Ovary (tissue), 9 donors: ENCODE measurements around the gene USF2. TPM values are rescaled to one million over a fixed set of nuclear protein-coding genes. Genes with fewer than 3 reads are reported as not detected.
A peak's percentile ranks its signal among the peaks of the same experiment; 100 is the strongest.

Source experiments
- DNase-seq, 5 donors: peaks; one replicate each; pipeline ENCODE4 v3.0.0-alpha.2; 2019 to 2020
- H3K27ac ChIP-seq, 2 donors: fragments of 200-600 bp; one replicate each; pipeline versions ENCODE4 v1.5.1 to v1.8.0; 2019 to 2022
- H3K27me3 ChIP-seq: fragments of 200-600 bp; one replicate; pipeline ENCODE4 v1.8.0; 2022
- H3K36me3 ChIP-seq: fragments of 200-600 bp; sonication (generic); one replicate; pipeline ENCODE4 v1.5.1; 2019
- H3K4me1 ChIP-seq: one replicate; pipeline ENCODE4 v1.8.1; 2013; ENCODE audit warnings: mild to moderate bottlenecking, moderate library complexity; ENCODE audit not compliant: insufficient read depth
- H3K4me3 ChIP-seq: fragments of 200-600 bp; sonication (generic); one replicate; pipeline ENCODE4 v1.5.1; 2017
- H3K9me3 ChIP-seq, 2 donors: fragments of 200-600 bp in 1 of 2; sonication (generic) in 1 of 2; one replicate each; pipeline versions ENCODE4 v1.5.1 to v1.8.1; 2013 to 2019; ENCODE audit warnings: mild to moderate bottlenecking in 1 of 2, moderate library complexity in 1 of 2
- CTCF ChIP-seq, 3 donors: fragments of 450-650 bp in 2 of 3; fragments of 200-600 bp in 1 of 3; IDR thresholded peaks; one replicate each; pipeline versions ENCODE4 v1.5.1 to v1.8.0; 2016 to 2022; ENCODE audit warnings: antibody characterized with exemption in 3 of 3, mild to moderate bottlenecking in 1 of 3
- EP300 ChIP-seq: sonication (generic); formaldehyde crosslinking; IDR thresholded peaks from one replicate; pipeline ENCODE4 v1.6.1; 2017; ENCODE audit warnings: antibody characterized with exemption
- POLR2A ChIP-seq: fragments of 450-650 bp; IDR thresholded peaks from one replicate; pipeline ENCODE4 v1.6.1; 2017; ENCODE audit warnings: antibody characterized with exemption, mild to moderate bottlenecking, moderate library complexity
- WGBS, 3 donors: extraction: QIAGEN DNeasy Blood & Tissue Kit in 1 of 3; methylation state at CpG; one replicate each; pipeline versions ENCODE4 v1.1.5 to v1.1.7; 2013 to 2017; 5-methylcytosine and 5-hydroxymethylcytosine counted together
- intact Hi-C, 4 donors: fragments of 100-400 bp; cut with DNase I; formaldehyde crosslinking; loops; one replicate each; pipeline versions ENCODE4 v1.11.0 to v1.15.1; 2022 to 2023
- polyA plus RNA-seq, 2 donors: library from polyadenylated mRNA; stranded (reverse); fragments of 200-250 nt in 1 of 2; fragments of 350-450 nt in 1 of 2; fragmentation: Illumina TruSeq in 1 of 2; extraction: RNeasy Lipid Tissue Mini Kit (QIAGEN cat#74804) in 1 of 2; gene quantifications; one replicate each; pipeline ENCODE4 v1.2.3, GENCODE V29; 2013 to 2014
- total RNA-seq, 7 donors: library from RNA; depleted of rRNA in 2 of 7; stranded (reverse); fragments of >200 nt in 2 of 7; fragmentation: NEBNext Ultra II Directional in 3 of 7; extraction: Animal tissue kit (Norgen Biotek cat#: 25700) in 3 of 7; gene quantifications; one replicate each; pipeline versions ENCODE4 v1.1.0 to v1.2.4, GENCODE V29; 2016 to 2023
- donor health status: DM: no; HTN: no; CAD: no; lungs with moderate emphysema.
- donor health status: DM: no; HTN: no; CAD: no.
- donor health status: Bipolar disorder and iron deficiency.
- donor health status: DM: yes; HTN: yes; CAD: no.
- donor health status: DM: no; HTN: no; CAD: no.
- donor health status: DM: yes; HTN: yes; CAD: no.

The USF2 gene
- total and polyA plus RNA-seq, 9 donors = 105 to 218 (median 159) TPM

- H3K36me3 ChIP-seq = no peaks in the 10 kb centered on the region
- no peak overlapping the region for H3K4me3 ChIP-seq
- peaks cover 16% of the 10 kb centered on the region for H3K4me1 ChIP-seq
- H3K27me3 ChIP-seq = no peaks in the 10 kb centered on the region
- 48 to 57% (median 50%) methylated on average over 7 of the region's 7 CpGs for WGBS, 3 donors
- TF ChIP-seq POLR2A (no peak), CTCF (IDR thresholded peaks at IDR 0.05) (no peak), EP300 (no peak)
- no peaks in the 10 kb centered on the region for H3K9me3 ChIP-seq
- H3K27ac ChIP-seq = no peak overlapping the region
- DNase-seq = peak in 3 of 5 donors; percentile 15 to 38 (median 25)
- intact Hi-C loops = loop anchor here in 3 of 4 donors (5.0 to 10.0 kb wide), 3 partner anchors 122 to 350 kb away; partner anchors contain the start of genes FXYD7 (in 2 of the 3) and HAUS5 (in 1 of the 3)
Observed at GRCh38 chr19:35264268-35265125, 4.3 kb upstream of the USF2 start.

GRCh38 chr19:35265126-35265899, 3.4 kb upstream of the USF2 start:
- WGBS, 3 donors = 37 to 42% (median 37%) methylated on average over 6 of the region's 6 CpGs
- Histone ChIP-seq H3K27me3 (no peaks in the 10 kb centered on the region), H3K4me3 (no peak overlapping the region), H3K36me3 (no peaks in the 10 kb centered on the region), H3K9me3 (no peaks in the 10 kb centered on the region), H3K27ac (peak overlapping the region in 1 of 2 donors; percentile 6), H3K4me1 (peaks cover 16% of the 10 kb centered on the region)
- no peak for TF ChIP-seq POLR2A
- no peak for TF ChIP-seq EP300
- no peak for TF ChIP-seq CTCF (IDR thresholded peaks at IDR 0.05)
- intact Hi-C loops = loop anchor here in 3 of 4 donors (5.0 to 10.0 kb wide), 3 partner anchors 123 to 349 kb away; partner anchors contain the start of genes FXYD7 (in 2 of the 3) and HAUS5 (in 1 of the 3)
- peak in 3 of 5 donors; percentile 19 to 44 (median 41) for DNase-seq

GRCh38 chr19:35265900-35266519, 2.8 kb upstream of the USF2 start:
- 74 to 84% (median 81%) methylated on average over 10 of the region's 10 CpGs for WGBS, 3 donors
- no peaks in the 10 kb centered on the region for H3K9me3 ChIP-seq
- no peaks in the 10 kb centered on the region for H3K36me3 ChIP-seq
- H3K27me3 ChIP-seq = no peaks in the 10 kb centered on the region
- H3K4me3 ChIP-seq = no peak overlapping the region
- TF ChIP-seq EP300 (no peak), POLR2A (no peak), CTCF (IDR thresholded peaks at IDR 0.05) (no peak)
- H3K4me1 ChIP-seq = peaks cover 16% of the 10 kb centered on the region
- peak overlapping the region; percentile 94 to 97 for H3K27ac ChIP-seq
- intact Hi-C loops = loop anchor here in 3 of 4 donors (5.0 to 10.0 kb wide), 3 partner anchors 124 to 349 kb away; partner anchors contain the start of genes FXYD7 (in 2 of the 3) and HAUS5 (in 1 of the 3)
- DNase-seq = peak in 4 of 5 donors; percentile 33 to 58 (median 46)
